ENCODE data around the gene CREBL2.

DNA sequence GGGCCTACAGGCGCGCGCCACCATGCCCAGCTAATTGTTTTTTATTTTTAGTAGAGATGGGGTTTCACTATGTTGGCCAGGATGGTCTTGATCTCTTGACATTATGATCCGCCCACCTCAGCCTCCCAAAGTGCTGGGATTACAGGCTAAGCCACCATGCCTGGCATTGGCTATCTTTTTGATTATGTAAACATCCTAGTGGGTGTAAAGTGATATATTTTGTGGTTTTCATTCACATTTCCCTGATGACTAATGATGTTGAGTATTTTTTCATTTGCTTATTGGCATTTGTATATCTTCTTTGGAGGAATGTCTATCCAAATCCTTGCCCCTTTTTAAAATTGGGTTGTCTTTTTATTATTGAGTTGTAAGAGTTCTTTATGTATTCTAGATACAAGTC is 16.3 kb downstream of the CREBL2 start:
- TF ChIP-seq EZH2phosphoT487 (conservative IDR thresholded peaks at IDR 0.05; ENCODE audit: low read length): no peak
- TF ChIP-seq, protein P1, sequence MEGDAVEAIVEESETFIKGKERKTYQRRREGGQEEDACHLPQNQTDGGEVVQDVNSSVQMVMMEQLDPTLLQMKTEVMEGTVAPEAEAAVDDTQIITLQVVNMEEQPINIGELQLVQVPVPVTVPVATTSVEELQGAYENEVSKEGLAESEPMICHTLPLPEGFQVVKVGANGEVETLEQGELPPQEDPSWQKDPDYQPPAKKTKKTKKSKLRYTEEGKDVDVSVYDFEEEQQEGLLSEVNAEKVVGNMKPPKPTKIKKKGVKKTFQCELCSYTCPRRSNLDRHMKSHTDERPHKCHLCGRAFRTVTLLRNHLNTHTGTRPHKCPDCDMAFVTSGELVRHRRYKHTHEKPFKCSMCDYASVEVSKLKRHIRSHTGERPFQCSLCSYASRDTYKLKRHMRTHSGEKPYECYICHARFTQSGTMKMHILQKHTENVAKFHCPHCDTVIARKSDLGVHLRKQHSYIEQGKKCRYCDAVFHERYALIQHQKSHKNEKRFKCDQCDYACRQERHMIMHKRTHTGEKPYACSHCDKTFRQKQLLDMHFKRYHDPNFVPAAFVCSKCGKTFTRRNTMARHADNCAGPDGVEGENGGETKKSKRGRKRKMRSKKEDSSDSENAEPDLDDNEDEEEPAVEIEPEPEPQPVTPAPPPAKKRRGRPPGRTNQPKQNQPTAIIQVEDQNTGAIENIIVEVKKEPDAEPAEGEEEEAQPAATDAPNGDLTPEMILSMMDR (IDR thresholded peaks at IDR 0.05; ENCODE audit: insufficient read depth, low read length, poor library complexity, severe bottlenecking): no peak

Data from SU-DHL-6 (cell line).